ENCODE data around the gene IL12RB2.

Gene IL12RB2

GRCh38 chr1:67307251-67308060 lies at the start of gene IL12RB2:
TSS of gene IL12RB2 (plus strand) at chr1:67307873. CDS start at chr1:67320369, 12,496 bp downstream.
- no peak for DNase-seq (ENCODE audit: low spot score)

- no peak for DNase-seq (ENCODE audit: low spot score)
These were observed 46.0 kb upstream of the IL12RB2 start for GRCh38 chr1:67261680-67262079.

DNA sequence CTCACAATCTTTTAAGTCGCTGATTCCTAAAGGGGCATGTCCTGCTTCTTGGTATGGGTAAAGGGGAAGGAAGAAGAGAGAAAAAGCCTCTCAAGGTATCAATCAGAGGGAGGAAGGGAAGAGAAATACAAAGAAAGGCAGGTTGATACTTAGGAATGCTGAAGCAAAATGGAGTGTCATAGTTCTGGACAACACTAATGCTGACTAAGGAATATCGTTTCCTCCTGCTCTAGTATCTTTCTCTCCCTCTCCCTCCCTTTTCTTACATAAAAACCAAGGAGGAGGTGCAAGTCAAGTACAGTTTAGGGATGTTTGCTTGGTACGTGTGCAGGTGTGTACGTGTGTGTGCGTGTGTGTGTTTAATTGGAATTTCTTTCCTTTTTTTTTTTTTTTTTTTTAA lies 44.9 kb upstream of the IL12RB2 start:
- DNase-seq (ENCODE audit: low spot score): no peak

DNA sequence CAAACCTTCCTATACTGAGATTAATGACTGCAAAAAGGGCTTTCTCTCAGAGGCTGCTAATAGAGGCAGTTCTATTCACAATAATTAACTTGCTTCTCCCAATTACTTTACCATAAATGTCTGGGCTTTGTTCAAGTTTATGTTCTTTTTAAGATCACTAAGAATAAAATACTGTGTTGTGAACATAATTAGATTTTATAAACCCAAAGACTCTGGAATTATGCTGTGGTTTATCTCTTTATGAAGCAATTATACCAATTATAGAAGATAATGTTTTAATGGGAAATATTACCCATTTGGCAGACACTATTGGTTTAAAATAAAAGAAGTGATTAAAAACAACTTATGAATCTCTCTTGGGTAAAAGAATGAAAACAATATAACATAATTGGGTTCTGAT lies 43.5 kb upstream of the IL12RB2 start:
- DNase-seq (ENCODE audit: low spot score): no peak

DNA sequence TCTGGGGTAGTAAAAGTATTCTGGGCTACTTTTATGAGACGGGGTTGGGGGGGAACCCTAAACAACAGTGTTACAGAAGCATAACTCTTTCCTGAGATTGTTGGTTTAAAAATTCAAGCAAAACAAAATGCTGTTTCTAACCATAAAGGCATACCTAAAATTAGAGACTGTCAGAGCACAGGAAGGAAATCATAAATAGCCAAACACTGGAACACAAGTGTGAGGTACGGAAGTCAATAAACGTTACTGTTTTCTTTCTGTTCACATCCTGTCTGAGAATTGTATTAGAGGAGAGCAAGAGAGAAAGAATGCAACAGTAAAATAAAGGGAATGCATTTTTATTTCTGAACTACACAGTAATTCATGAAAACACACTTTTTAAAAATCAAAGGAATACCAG lies 42.8 kb upstream of the IL12RB2 start:
- DNase-seq (ENCODE audit: low spot score): no peak

DNA sequence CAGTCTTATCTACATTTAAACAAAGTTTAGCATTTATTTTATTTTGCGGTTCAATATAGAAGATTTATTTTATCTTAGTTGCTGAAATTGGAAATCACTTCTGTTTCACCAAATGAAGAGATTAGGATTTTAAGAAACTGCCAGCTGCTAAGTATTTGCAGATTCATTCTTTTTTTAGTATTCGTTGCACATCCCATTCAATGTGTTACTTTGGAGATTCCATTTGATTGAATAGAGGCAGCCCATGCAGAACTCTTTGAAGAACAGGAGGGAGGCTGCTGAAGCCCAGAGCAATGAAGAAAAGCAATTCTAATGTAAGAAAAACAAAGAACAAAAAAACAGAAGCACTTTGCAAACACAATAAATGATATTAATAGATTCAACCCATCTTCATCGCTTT lies 38.6 kb upstream of the IL12RB2 start:
- DNase-seq (ENCODE audit: low spot score): no peak

- DNase-seq (ENCODE audit: low spot score): no peak
These were observed 37.1 kb upstream of the IL12RB2 start for GRCh38 chr1:67270541-67270940.

DNA sequence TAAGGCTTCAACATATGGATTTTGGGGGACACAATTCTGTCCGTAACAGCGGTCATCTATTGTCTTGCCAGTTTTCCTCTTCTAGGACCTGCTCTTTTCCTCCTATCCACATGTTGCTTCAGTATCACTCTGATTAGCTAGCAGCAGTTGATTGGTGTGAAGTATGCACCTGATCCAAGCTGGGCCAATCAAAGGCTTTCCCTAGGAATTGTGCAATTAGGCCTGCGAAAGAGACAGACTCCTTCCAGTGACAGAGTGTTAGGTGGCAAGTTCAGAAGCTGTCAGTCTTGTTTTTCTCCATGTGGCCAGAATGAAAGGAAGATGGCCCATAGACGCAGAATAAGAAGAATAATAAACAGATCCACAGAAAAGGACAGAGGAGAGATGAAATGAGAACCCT lies 34.1 kb upstream of the IL12RB2 start:
- DNase-seq (ENCODE audit: low spot score): no peak

DNA sequence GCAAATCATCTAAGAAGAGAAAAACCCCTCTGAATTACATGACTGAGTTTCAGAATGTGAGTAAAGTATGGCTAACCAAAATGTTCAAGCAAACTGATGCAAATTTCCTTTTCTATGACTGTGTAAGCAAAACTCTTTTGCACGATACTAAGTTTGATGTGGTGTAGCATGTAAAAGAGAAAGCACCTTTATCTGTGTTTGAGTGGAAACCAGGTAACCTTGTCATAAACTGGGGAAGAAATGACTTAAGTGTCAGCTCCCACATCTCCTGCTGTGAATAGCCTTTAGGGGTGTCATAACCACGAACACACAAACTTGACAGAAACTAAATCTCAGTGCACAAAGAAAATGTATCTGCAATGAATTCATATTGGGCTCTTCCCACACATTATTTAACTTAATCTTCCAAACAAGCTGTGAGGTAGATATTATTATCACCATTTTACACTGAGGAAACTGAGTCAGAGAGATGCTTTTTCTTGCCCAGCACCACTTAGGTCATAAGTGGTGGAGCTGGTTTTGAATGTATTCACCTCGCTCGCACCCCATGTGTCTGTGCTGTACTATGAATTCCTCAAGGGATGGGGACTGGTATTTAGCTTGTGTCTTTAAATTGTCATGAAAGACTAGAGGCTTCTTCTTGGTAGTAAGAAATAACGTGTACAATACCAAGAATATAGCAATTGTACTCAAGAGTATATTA lies 32.9 kb upstream of the IL12RB2 start:
- no peak for DNase-seq (ENCODE audit: low spot score)

DNA sequence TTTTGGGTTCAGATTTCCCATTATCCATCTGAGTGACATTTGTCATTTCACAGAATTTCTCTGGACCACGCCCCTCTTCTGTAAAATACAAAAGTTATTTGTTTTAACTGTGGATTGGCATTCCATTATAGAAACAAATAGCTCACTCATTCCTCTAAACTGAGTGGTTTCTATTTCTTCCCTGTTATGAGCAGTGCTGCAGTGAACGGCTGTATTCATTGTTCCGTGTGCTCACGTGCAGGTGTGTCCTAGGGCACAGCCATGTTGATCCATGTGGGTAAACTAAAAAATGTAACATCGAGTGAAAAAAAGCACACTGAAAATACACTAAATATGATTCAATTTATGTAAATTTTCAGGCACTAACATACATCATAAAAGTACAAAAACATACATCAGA lies 27.0 kb upstream of the IL12RB2 start:
- no peak for DNase-seq (ENCODE audit: low spot score)

GRCh38 chr1:67281244-67281643 lies 26.4 kb upstream of the IL12RB2 start:
- DNase-seq (ENCODE audit: low spot score): no peak

- DNase-seq (ENCODE audit: low spot score): no peak
These were observed 21.7 kb upstream of the IL12RB2 start for GRCh38 chr1:67285780-67286488.

DNA sequence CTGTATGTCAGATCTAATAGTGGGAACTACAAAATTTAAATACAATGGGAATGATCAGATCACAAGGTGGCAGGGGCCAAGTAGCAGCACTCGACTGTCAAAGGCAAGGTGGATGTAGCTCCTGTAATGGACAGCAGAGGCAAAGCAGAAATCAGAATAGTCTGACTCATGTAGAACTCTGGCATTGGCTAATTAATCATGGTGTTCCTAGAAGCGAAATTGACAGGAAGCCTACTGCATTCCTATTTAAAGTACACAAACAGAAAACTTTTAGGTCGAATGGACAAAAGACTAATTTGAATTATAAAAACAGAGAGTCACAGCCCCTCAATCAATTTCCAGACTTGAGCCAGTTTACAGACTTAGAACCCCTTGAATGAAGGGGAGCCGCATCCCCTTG lies 17.4 kb upstream of the IL12RB2 start:
- DNase-seq (ENCODE audit: low spot score): no peak

- no peak for DNase-seq (ENCODE audit: low spot score)
These were observed 12.6 kb upstream of the IL12RB2 start for GRCh38 chr1:67294836-67295617.

GRCh38 chr1:67298762-67299161 lies 8.9 kb upstream of the IL12RB2 start:
- DNase-seq (ENCODE audit: low spot score): no peak

DNA sequence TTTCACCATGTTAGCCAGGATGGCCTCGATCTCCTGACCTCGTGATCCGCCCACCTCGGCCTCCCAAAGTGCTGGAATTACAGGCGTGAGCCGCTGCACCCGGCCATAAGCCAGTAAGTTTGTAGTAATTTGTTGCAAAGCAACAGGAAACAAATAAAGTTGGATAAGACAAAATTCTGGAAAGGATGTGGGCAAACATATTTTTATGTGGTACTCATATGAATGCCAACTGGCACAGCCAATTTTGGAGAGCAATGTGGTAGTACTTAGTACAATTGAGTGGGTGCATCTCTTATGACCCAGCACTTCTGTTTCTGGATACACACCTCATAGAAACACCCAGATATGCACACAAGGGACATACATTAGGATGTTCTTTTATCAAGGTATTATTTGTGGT lies 8.4 kb upstream of the IL12RB2 start:
- no peak for DNase-seq (ENCODE audit: low spot score)

- DNase-seq (ENCODE audit: low spot score): no peak
These were observed 7.1 kb upstream of the IL12RB2 start for GRCh38 chr1:67300561-67300960.

DNA sequence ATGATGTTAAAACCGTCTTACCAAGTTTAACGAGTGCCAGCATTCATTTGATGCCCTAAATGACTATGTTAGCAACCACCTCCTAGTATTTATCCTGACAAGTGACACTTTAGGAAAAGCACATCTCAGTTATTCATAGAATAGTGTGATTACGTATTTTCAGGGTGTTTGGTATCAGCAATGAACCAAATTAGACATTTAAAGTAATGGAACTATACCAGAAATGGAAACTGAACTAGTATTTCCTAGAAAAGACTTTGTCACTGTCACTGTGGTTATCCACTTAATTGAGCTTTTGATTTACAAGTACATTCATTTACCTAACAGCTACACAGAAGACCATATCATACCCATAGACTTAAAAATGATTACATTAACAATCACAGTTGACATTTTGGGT lies 3.6 kb upstream of the IL12RB2 start:
- no peak for DNase-seq (ENCODE audit: low spot score)

- no peak for DNase-seq (ENCODE audit: low spot score)
These were observed 1.1 kb upstream of the IL12RB2 start for GRCh38 chr1:67306547-67306946.

- DNase-seq (ENCODE audit: low spot score): no peak
These were observed 463 bp downstream of the IL12RB2 start for GRCh38 chr1:67308136-67308535.

GRCh38 chr1:67312615-67313014 lies 4.9 kb downstream of the IL12RB2 start:
- no peak for DNase-seq (ENCODE audit: low spot score)
